SK-N-SH treated with all-trans-retinoic acid at 6 μM for 48 hours (cell line): Measurements from ENCODE around the gene FRAS1.

Experiments
- ATAC-seq: fragments of 200-7000 bp; cut with Tn5 transposase; 3 replicates; pipeline ENCODE4 v1.9.1; 2020; ENCODE audit warnings: mild to moderate bottlenecking, moderate library complexity
- ARNTL ChIP-seq: fragments of 450-650 bp; formaldehyde crosslinking; IDR thresholded peaks from 2 replicates; pipeline ENCODE4 v1.5.0; 2020; ENCODE audit warnings: low read depth, mild to moderate bottlenecking, moderate library complexity, borderline replicate concordance
- BACH2 ChIP-seq: fragments of 250-450 bp; sonication (Bioruptor Pico); IDR thresholded peaks from 2 replicates; pipeline ENCODE4 v1.9.0; 2021; ENCODE audit warnings: mild to moderate bottlenecking, borderline replicate concordance
- CREB5 ChIP-seq: fragments of 250-450 bp; sonication (Bioruptor Pico); IDR thresholded peaks from 2 replicates; pipeline ENCODE4 v1.5.1; 2020; ENCODE audit warnings: low read depth, mild to moderate bottlenecking, moderate library complexity
- CSDC2 ChIP-seq: fragments of 250-450 bp; sonication (Bioruptor Pico); IDR thresholded peaks from 2 replicates; pipeline ENCODE4 v1.5.0; 2020; ENCODE audit warnings: mild to moderate bottlenecking, moderate library complexity
- CSRNP3 ChIP-seq: fragments of 250-450 bp; sonication (Bioruptor Pico); IDR thresholded peaks from 2 replicates; pipeline ENCODE4 v1.5.1; 2021; ENCODE audit warnings: mild to moderate bottlenecking, moderate library complexity
- ESRRG ChIP-seq: fragments of 250-450 bp; sonication (Bioruptor Pico); IDR thresholded peaks from 2 replicates; pipeline ENCODE4 v1.6.1; 2021; ENCODE audit warnings: mild to moderate bottlenecking
- GLIS3 ChIP-seq: fragments of 250-450 bp; sonication (Bioruptor Pico); IDR thresholded peaks from 2 replicates; pipeline ENCODE4 v1.5.0; 2020; ENCODE audit warnings: mild to moderate bottlenecking, moderate library complexity
- ISL1 ChIP-seq: fragments of 250-450 bp; sonication (Bioruptor Pico); IDR thresholded peaks from 2 replicates; pipeline ENCODE4 v2.1.2; 2022; ENCODE audit warnings: mild to moderate bottlenecking, moderate library complexity
- OSR1 ChIP-seq: fragments of 250-450 bp; sonication (Bioruptor Pico); IDR thresholded peaks from 2 replicates; pipeline ENCODE4 v1.8.0; 2022; ENCODE audit warnings: moderate library complexity, mild to moderate bottlenecking, inconsistent platforms
- PATZ1 ChIP-seq: fragments of 250-450 bp; sonication (Bioruptor Pico); IDR thresholded peaks from 2 replicates; pipeline ENCODE4 v1.8.0; 2020; ENCODE audit warnings: mild to moderate bottlenecking, moderate library complexity, borderline replicate concordance
- PPARA ChIP-seq: fragments of 250-450 bp; sonication (Bioruptor Pico); IDR thresholded peaks from 2 replicates; pipeline ENCODE4 v1.5.0; 2020; ENCODE audit warnings: mild to moderate bottlenecking, borderline replicate concordance
- RARB ChIP-seq: fragments of 250-450 bp; sonication (Bioruptor Pico); IDR thresholded peaks from 2 replicates; pipeline ENCODE4 v1.8.0; 2021; ENCODE audit warnings: mild to moderate bottlenecking, moderate library complexity
- SNAI2 ChIP-seq: fragments of 250-450 bp; sonication (Bioruptor Pico); IDR thresholded peaks from 2 replicates; pipeline ENCODE4 v1.5.0; 2020; ENCODE audit warnings: mild to moderate bottlenecking, moderate library complexity
- TCF4 ChIP-seq: fragments of 250-450 bp; sonication (Bioruptor Pico); IDR thresholded peaks from 2 replicates; pipeline ENCODE4 v1.8.0; 2021; ENCODE audit warnings: mild to moderate bottlenecking, moderate library complexity, borderline replicate concordance
- TOX ChIP-seq: fragments of 250-450 bp; sonication (Bioruptor Pico); IDR thresholded peaks from 2 replicates; pipeline ENCODE4 v1.8.0; 2021; ENCODE audit warnings: mild to moderate bottlenecking, moderate library complexity, borderline replicate concordance
- ZC3H10 ChIP-seq: fragments of 250-450 bp; sonication (Bioruptor Pico); IDR thresholded peaks from 2 replicates; pipeline ENCODE4 v1.5.1; 2021; ENCODE audit warnings: mild to moderate bottlenecking, moderate library complexity
- ZFP3 ChIP-seq: fragments of 250-450 bp; sonication (Bioruptor Pico); IDR thresholded peaks from 2 replicates; pipeline ENCODE4 v1.5.0; 2020; ENCODE audit warnings: mild to moderate bottlenecking, moderate library complexity
- ZFP30 ChIP-seq: fragments of 450-650 bp; formaldehyde crosslinking; IDR thresholded peaks from 2 replicates; pipeline ENCODE4 v1.5.0; 2022; ENCODE audit warnings: mild to moderate bottlenecking, moderate library complexity
- ZNF565 ChIP-seq: fragments of 450-650 bp; formaldehyde crosslinking; conservative IDR thresholded peaks from 2 replicates; pipeline ENCODE4 v1.5.0; 2020; ENCODE audit warnings: low read depth, mild to moderate bottlenecking, moderate library complexity
- ZNF8 ChIP-seq: fragments of 450-650 bp; formaldehyde crosslinking; IDR thresholded peaks from 2 replicates; pipeline ENCODE4 v1.5.0; 2020; ENCODE audit warnings: mild to moderate bottlenecking, moderate library complexity

FRAS1 gene

GRCh38 chr4:78558410-78558809 lies 501.3 kb downstream of the FRAS1 start:
- ATAC-seq = no peak
- no peak for TF ChIP-seq ARNTL
- no peak for TF ChIP-seq SNAI2 (CRISPR knock-in tag)
- TF ChIP-seq ZNF8 = no peak
- no peak for TF ChIP-seq ZFP30
- no peak for TF ChIP-seq RARB (CRISPR knock-in tag)
- TF ChIP-seq CSRNP3 (CRISPR knock-in tag) = no peak
- no peak for TF ChIP-seq OSR1 (CRISPR knock-in tag)
- no peak for TF ChIP-seq ISL1 (CRISPR knock-in tag)
- no peak for TF ChIP-seq PATZ1

- TF ChIP-seq ZC3H10 (no peak), CREB5 (CRISPR knock-in tag) (peak; percentile 67), PPARA (CRISPR knock-in tag) (no peak), GLIS3 (CRISPR knock-in tag) (no peak; the same call in 1 of the 2 replicates), CSRNP3 (CRISPR knock-in tag) (no peak), CSDC2 (peak; percentile 68; the same call in 1 of the 2 replicates), TOX (CRISPR knock-in tag) (no peak), ZNF565 (no peak), ESRRG (CRISPR knock-in tag) (no peak), ARNTL (no peak), TCF4 (CRISPR knock-in tag) (no peak), PATZ1 (peak; percentile 27; the same call in 1 of the 2 replicates), ZFP3 (0 out of 2 replicates have a peak, but pooled peaks have one; percentile 17), SNAI2 (CRISPR knock-in tag) (0 out of 2 replicates have a peak, but pooled peaks have one; percentile 12), ZFP30 (no peak), ZNF8 (no peak), ISL1 (CRISPR knock-in tag) (peak; percentile 85)
- peak; percentile 81 for ATAC-seq
Measured at GRCh38 chr4:78560296-78560963, 503.3 kb downstream of the FRAS1 start.

GRCh38 chr4:78561677-78562076 lies 504.6 kb downstream of the FRAS1 start:
- TF ChIP-seq ARNTL (no peak), ISL1 (CRISPR knock-in tag) (peak; percentile 85)
- peak; percentile 63 for ATAC-seq

GRCh38 chr4:78562687-78563086 lies 505.6 kb downstream of the FRAS1 start:
- TF ChIP-seq TOX (CRISPR knock-in tag) (no peak), ZC3H10 (no peak), GLIS3 (CRISPR knock-in tag) (no peak), SNAI2 (CRISPR knock-in tag) (no peak), BACH2 (CRISPR knock-in tag) (no peak), ESRRG (CRISPR knock-in tag) (no peak), ISL1 (CRISPR knock-in tag) (no peak), CSDC2 (no peak), ZFP30 (no peak), ZNF565 (no peak), ZNF8 (no peak), ARNTL (no peak), ZFP3 (no peak)

More at GRCh38 chr4:78562687-78563086, 505.6 kb downstream of the FRAS1 start:
- ATAC-seq = no peak
